Measurements from ENCODE around the gene TAF5. TPM values are rescaled to one million over a fixed set of nuclear protein-coding genes. Genes with fewer than 3 reads are reported as not detected.

TAF5 gene
- total and polyA plus RNA-seq, 2 experiments from 2014 or later, result 1.7 to 4.0 TPM

DNA sequence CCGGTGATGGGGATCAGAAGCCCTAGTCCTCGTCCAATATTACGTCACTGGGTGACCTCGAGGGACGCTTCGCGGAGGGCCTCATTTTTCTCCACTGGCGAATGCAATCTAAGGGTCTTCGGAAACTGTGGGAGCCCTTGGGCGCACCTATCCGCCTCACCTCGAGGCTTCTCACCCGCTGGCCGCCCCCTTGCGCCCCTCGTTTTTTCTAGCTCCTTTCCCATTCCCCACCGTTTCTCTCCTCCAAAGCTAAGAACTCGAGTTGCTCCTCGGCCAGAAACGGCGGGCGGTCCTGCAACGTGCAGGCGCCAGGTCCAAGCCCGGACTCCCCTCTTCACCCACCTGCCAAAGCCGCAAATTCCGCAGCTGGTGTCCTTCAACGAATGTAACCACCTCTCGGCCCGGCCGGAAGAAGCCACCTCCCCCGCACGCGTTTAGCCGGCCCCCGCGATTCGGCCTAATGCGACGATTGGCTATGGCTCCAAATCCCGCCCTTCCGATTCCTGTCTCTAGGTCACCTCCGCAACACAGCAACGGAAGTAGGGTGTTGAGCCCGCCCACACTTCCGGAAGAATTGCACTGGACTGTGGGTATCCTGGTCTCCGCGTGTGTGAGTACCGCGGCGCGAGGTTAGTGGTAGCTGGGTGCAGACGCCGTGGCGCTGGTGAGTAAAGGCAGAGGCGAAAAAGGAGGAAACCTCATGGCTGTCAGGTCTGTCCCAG lies 28.5 kb downstream of the TAF5 start, which contains the start of the genes ATP5MK and PDCD11:
TSS of gene ATP5MK (minus strand) at position 409 of the 722 bp plus-strand sequence. CDS start 4,018 bp downstream, outside the sequence.
TSS of gene PDCD11 (plus strand) at position 560 of the 722 bp plus-strand sequence. CDS start 1,801 bp downstream, outside the sequence.
- peaks cover 24% of the 10 kb centered on the region for H3K36me3 ChIP-seq (ENCODE audit: low read depth)
- H3K4me2 ChIP-seq (ENCODE audit: unreplicated experiment), result peak within 1 kb of the TSS; percentile 95
- in situ Hi-C loops (cut with MboI), result no loop called here
- peak within 1 kb of the TSS; percentile 84 for H2AFZ ChIP-seq
- no peaks in the 10 kb centered on the region for H3F3A ChIP-seq (ENCODE audit: insufficient read depth)
- peaks cover 96% of the 10 kb centered on the region for H3K79me2 ChIP-seq (ENCODE audit: insufficient read depth)
- no peak for TF ChIP-seq EZH2phosphoT487 (IDR thresholded peaks at IDR 0.05; ENCODE audit: insufficient read depth, low read depth)
- no peak for TF ChIP-seq EZH2 (IDR thresholded peaks at IDR 0.05; ENCODE audit: insufficient read depth, poor library complexity, severe bottlenecking)
- DNase-seq, result peak; percentile 100
- H3K4me3 ChIP-seq, result peak within 1 kb of the TSS; percentile 96
- no peaks in the 10 kb centered on the region for H3K9me3 ChIP-seq (ENCODE audit: low read depth)
- H3K27ac ChIP-seq, result peak within 1 kb of the TSS; percentile 80
- H3K4me1 ChIP-seq (ENCODE audit: insufficient read depth), result peaks cover 33% of the 10 kb centered on the region
- H3K9ac ChIP-seq, result peak within 1 kb of the TSS; percentile 97
- no peaks in the 10 kb centered on the region for H3K27me3 ChIP-seq (replicated peaks; ENCODE audit: insufficient read depth)
- 1% methylated on average over 54 of the region's 56 CpGs for WGBS, 2 experiments (ENCODE audit: low coverage in 1 of 2, low lambda C conversion rate in 2 of 2, missing lambda C conversion rate in 2 of 2)
- no peaks in the 10 kb centered on the region; the same call in 1 of the 2 replicates for H4K20me1 ChIP-seq (ENCODE audit: insufficient read depth)
- H3K9me2 ChIP-seq (ENCODE audit: insufficient read depth), result no peaks in the 10 kb centered on the region

DNA sequence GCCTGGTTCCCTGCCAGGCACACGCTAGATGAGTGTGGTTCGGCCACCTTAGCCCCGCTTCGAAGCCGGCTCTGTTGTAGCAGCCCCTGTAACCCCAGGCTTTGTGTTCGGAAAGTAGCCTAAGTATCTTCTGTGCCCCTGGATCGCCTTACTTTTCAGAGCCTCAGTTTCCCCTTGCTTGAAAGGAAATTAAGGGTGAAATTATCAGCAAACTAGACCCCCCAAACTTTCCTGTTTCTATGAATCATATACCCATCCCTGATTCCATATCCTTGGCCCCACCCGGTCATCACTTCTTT lies 29.0 kb downstream of the TAF5 start:
- Histone ChIP-seq H3K9me3 (ENCODE audit: low read depth) (no peaks in the 10 kb centered on the region), H3K27ac (peak overlapping the region; percentile 73), H4K20me1 (ENCODE audit: insufficient read depth) (no peaks in the 10 kb centered on the region; the same call in 1 of the 2 replicates), H3K4me3 (peak overlapping the region; percentile 96), H3K79me2 (ENCODE audit: insufficient read depth) (peaks cover 96% of the 10 kb centered on the region), H3K27me3 (replicated peaks; ENCODE audit: insufficient read depth) (no peaks in the 10 kb centered on the region), H3F3A (ENCODE audit: insufficient read depth) (no peaks in the 10 kb centered on the region), H3K9me2 (ENCODE audit: insufficient read depth) (no peaks in the 10 kb centered on the region), H2AFZ (peak overlapping the region; percentile 84), H3K4me1 (ENCODE audit: insufficient read depth) (peaks cover 33% of the 10 kb centered on the region), H3K4me2 (ENCODE audit: unreplicated experiment) (peak overlapping the region; percentile 79), H3K9ac (peak overlapping the region; percentile 97), H3K36me3 (ENCODE audit: low read depth) (peaks cover 24% of the 10 kb centered on the region)
- no peak for DNase-seq
- 0% methylated on average over 8 of the region's 8 CpGs for WGBS, 2 experiments (ENCODE audit: low coverage in 1 of 2, low lambda C conversion rate in 2 of 2, missing lambda C conversion rate in 2 of 2)
- TF ChIP-seq EZH2 (IDR thresholded peaks at IDR 0.05; ENCODE audit: insufficient read depth, poor library complexity, severe bottlenecking) (no peak), EZH2phosphoT487 (IDR thresholded peaks at IDR 0.05; ENCODE audit: insufficient read depth, low read depth) (no peak)
- in situ Hi-C loops (cut with MboI), result no loop called here

DNA sequence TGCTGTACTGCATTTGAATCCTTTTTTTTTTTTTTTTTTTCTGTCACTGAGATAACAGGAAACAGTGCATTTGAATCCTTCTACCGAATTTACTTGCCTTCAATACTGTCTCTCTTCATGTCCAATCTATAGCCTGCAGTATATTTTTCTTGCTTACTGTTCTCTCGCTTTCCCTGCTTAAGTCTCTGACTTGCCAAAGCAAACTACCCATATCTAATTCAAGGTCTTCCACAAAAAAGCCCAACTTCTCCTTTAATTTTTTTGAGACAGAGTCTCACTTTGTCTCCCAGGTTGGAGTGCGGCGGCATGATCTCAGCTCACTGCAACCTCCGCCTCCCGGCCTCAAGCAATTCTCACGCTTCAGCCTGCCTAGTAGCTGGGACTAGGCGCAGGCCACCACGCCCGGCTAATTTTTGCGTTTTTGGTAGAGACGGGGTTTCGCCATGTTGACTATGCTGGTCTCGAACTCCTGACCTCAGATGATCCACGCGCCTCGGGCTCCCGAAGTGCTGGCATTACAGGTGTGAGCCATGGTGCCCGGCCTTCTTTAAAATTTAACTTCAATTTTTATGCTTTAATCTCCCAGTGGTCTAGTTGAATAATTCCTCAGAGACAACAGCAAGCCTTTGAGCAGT lies 29.5 kb downstream of the TAF5 start:
- WGBS, 2 experiments (ENCODE audit: low coverage in 1 of 2, low lambda C conversion rate in 2 of 2, missing lambda C conversion rate in 2 of 2), result 46 to 51% methylated on average over 19 of the region's 19 CpGs
- TF ChIP-seq EZH2phosphoT487 (IDR thresholded peaks at IDR 0.05; ENCODE audit: insufficient read depth, low read depth) (no peak), EZH2 (IDR thresholded peaks at IDR 0.05; ENCODE audit: insufficient read depth, poor library complexity, severe bottlenecking) (no peak)
- Histone ChIP-seq H3K4me2 (ENCODE audit: unreplicated experiment) (peak overlapping the region; percentile 79), H3K9ac (peak overlapping the region; percentile 97), H3K27ac (peak overlapping the region; percentile 73), H3K4me3 (peak overlapping the region; percentile 96), H3K27me3 (replicated peaks; ENCODE audit: insufficient read depth) (no peaks in the 10 kb centered on the region), H3K79me2 (ENCODE audit: insufficient read depth) (peaks cover 90% of the 10 kb centered on the region), H3K36me3 (ENCODE audit: low read depth) (peaks cover 20% of the 10 kb centered on the region), H4K20me1 (ENCODE audit: insufficient read depth) (no peaks in the 10 kb centered on the region; the same call in 1 of the 2 replicates), H3K9me2 (ENCODE audit: insufficient read depth) (no peaks in the 10 kb centered on the region), H3K4me1 (ENCODE audit: insufficient read depth) (peaks cover 33% of the 10 kb centered on the region), H2AFZ (peak overlapping the region; percentile 84), H3F3A (ENCODE audit: insufficient read depth) (no peaks in the 10 kb centered on the region), H3K9me3 (ENCODE audit: low read depth) (no peaks in the 10 kb centered on the region)
- DNase-seq, result peak; percentile 64
- in situ Hi-C loops (cut with MboI), result no loop called here

DNA sequence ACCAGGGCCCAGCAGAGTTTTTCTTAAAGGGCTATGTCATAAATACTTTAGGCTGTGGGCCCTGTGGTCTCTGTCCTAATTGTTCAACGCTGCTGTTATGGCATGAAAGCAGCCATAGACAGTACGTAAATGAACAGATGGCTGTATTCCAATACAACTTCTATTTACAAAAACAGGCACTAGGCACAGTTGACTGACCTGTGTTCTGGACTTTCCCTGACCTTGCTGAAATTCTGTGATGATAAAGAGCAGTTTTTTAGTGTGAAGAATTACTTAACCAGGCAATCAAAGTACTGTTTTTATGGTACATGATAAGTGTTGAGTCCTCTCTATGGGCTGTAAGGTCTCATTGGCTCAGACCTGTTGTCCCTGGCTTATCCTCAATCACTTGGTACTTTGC lies 45.8 kb downstream of the TAF5 start:
- no peak overlapping the region for H3K9ac ChIP-seq
- no peaks in the 10 kb centered on the region for H3K4me1 ChIP-seq (ENCODE audit: insufficient read depth)
- in situ Hi-C loops (cut with MboI), result loop anchor here (10.0 kb wide), 1 partner anchor 71 kb away; no protein-coding TSS in a partner anchor
- H3K27ac ChIP-seq, result no peak overlapping the region
- 94% methylated on average over 2 of the region's 2 CpGs for WGBS, 2 experiments (ENCODE audit: low coverage in 1 of 2, low lambda C conversion rate in 2 of 2, missing lambda C conversion rate in 2 of 2)
- no peaks in the 10 kb centered on the region for H3K27me3 ChIP-seq (replicated peaks; ENCODE audit: insufficient read depth)
- TF ChIP-seq EZH2 (IDR thresholded peaks at IDR 0.05; ENCODE audit: insufficient read depth, poor library complexity, severe bottlenecking) (no peak), EZH2phosphoT487 (IDR thresholded peaks at IDR 0.05; ENCODE audit: insufficient read depth, low read depth) (no peak)
- no peaks in the 10 kb centered on the region for H4K20me1 ChIP-seq (ENCODE audit: insufficient read depth)
- no peak for DNase-seq
- no peaks in the 10 kb centered on the region for H3K9me3 ChIP-seq (ENCODE audit: low read depth)
- H3K4me3 ChIP-seq, result no peak overlapping the region
- H3F3A ChIP-seq (ENCODE audit: insufficient read depth), result 0 out of 2 replicates have a peak, but pooled peaks cover 10% of the 10 kb centered on the region
- 0 out of 2 replicates have a peak, but pooled peaks cover 5% of the 10 kb centered on the region for H3K79me2 ChIP-seq (ENCODE audit: insufficient read depth)
- H3K4me2 ChIP-seq (ENCODE audit: unreplicated experiment), result no peak overlapping the region
- peaks cover 74% of the 10 kb centered on the region for H3K36me3 ChIP-seq (ENCODE audit: low read depth)
- no peak overlapping the region for H2AFZ ChIP-seq
- no peaks in the 10 kb centered on the region for H3K9me2 ChIP-seq (ENCODE audit: insufficient read depth)

All from GM23248 (cell line).